Fibroblast of skin of left quadriceps (primary cell): ENCODE measurements around the gene SIK2.

Source experiments
- DNase-seq, 2 experiments: peaks; one replicate each; pipeline ENCODE4 v3.0.0-alpha.2; 2013; ENCODE audit warnings: low read depth in 2 of 2

The SIK2 gene

DNA sequence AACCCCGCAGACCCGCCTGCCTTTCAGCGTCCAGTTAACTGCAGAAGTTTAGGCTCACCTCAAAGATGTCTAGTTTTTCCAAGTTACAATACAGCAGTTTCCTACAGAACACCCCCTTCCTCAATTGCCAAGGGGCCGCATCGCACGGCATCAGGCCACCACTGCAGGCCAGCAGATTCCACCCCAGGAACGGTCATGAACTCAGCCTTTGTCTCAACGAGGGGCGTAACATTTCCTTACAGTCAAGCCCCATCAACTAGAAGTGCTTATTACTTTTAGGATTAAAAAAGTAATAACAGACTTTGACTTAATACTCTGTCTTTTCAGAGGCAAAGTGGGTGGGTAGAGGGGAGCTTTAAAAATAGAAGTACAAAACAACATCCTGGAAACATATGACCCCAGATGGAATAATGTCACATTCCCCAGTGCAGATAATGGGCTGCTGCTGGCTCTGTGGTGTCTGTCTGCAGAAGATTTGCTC, 127.6 kb downstream of the SIK2 start:
- no peak for DNase-seq

DNA sequence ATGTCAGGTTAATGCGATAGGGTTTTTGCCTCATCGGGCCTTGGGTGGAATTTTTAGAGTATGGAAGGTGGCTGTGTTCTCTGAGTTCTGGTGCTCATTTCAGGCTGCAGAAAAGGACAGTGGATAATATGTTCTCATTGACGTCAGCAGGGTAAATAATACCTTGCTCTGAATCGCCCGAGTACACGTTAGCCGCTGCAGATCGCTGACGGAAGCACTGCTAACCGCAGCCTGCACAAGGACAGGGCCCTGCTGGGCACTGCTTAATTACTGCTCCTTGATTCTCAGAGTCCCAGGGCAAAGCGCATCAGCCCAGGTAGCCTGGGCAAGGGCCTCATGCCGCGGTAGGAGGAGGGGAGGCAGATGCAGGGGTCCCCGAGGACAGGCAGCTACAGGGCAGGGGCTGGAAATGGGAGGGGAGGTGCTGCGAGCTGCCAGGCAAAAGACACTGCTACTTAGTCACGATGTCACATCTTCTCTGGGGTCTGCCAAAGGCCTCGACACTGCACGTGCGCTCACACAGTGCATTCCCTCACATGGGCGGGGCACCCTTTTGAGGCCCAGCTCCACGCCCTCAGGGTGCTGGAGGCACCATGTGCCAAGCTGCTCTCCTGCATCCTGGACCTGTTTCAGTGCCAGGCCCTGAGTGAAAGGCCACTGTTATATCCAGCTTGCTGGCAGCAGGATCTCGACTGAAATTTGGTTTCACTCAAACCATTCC, 128.8 kb downstream of the SIK2 start:
- DNase-seq = no peak

DNA sequence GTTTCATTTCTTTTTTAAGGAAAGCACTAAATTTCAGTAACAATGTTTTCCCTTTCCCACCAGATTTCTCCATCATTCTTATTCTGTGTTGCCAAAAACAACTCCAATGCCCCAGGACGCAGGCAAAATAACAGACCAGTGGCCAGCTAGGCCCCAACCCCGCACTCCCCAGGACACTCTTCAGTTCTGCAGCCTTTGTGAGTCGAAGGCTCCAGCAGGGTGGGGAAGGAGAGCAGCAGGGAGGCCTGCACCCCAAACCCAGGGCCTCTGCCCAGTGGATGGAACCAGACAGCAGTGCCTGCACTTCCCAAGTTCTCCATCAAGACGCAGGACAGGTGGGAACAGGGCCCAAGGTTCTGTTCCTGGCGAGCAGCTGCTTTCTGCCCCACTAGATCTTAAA, 129.6 kb downstream of the SIK2 start:
- no peak for DNase-seq

DNA sequence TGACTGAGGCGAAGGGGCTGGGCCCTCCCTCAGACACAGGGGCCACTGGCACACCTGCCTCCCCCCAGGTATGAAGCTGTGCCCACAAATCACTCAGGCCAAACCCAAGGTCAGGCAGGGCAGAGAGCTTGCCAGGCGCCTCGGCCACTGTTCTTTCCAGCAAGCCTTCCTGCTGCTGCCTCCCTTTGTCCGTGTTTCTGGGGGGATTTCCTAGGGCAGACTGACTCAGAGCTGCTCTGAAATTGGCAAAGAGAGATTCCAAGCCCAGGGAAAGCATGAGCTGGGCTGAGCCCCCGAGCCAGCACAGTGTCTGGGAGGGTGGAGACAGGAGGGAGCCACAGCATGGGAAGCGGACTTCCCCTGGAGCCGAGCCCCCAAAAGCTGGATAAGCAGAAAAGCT, 130.8 kb downstream of the SIK2 start:
- DNase-seq = peak in 1 of 2 experiments; percentile 45

DNA sequence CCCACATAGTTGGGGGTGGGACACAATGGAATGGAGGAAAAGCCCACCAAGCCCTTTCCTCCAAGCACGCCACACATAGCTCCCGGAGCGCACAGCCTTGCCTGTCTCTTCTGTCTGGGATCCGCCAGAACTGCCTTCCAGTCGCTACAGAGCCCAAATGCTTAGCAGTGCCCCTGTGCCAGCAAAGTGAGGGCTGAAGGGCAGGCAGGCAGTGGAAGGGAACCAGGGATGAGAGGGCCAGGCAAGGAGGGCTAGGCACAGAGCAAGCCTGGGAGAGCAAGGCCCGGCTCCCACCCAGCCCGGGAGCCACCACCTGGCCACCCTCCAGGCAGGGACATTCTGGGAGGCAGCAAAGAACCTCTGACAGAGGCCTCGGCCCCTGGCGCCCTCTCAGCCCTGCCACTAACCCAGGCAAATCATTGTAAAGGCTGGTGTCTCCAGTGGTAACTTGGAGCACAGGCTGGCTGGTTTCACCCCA, 131.4 kb downstream of the SIK2 start:
- no peak for DNase-seq

DNA sequence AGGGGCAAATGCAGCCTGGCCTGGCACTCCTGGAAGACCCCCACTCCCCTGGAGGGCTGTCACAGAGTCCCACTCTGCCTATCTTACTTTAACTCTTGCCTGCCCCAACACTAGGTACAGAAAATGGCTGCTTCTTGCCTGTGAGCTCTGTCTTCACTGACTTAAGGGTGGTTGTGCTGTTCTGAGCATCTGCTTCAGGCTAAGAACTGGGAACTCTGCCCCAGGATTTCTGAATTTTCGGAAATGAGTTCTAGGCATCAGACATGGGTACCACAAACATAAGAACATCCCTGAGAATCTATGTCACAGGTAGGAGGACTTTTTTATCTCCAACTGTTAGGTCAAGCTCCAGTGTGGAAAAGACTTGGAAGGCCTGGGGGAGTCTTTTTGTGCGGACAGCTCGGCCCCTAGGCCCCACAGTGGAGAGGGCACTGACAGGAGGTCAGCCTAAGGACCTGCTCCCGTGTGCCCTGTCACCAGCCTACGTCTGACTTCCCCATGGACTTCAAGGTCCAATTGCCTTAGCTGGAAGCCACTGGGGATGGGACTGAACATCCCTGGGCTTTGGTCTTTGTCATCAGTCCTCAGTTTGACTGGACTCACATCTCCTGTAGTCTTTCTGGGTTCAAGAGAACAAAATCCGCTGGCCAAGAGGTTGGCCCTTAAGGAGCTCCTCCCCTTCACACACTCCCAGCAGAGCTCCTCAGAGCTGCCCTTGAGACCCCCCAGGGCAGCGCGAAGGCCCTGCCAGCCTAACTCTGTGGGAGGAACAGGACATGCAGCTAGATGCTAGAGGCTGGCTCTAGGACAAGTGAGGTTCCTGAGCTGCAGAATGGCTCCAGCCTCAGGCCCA, 132.1 kb downstream of the SIK2 start:
- no peak for DNase-seq

DNA sequence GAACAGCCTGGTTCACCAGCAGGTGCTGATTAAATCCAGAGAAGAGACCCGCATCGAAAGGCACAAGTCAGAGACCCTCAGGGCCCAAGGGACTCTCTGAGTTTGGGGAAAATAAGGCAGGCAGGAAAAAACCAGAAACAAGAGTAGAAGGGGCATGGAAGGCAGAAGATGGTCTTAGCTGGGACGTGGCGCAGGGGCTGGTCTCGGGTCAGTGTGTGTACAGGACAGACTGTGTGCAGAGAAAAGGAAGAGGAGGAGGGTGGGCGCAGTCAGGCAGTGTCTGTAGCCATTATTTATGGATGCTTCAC, 132.7 kb downstream of the SIK2 start:
- DNase-seq = no peak

DNA sequence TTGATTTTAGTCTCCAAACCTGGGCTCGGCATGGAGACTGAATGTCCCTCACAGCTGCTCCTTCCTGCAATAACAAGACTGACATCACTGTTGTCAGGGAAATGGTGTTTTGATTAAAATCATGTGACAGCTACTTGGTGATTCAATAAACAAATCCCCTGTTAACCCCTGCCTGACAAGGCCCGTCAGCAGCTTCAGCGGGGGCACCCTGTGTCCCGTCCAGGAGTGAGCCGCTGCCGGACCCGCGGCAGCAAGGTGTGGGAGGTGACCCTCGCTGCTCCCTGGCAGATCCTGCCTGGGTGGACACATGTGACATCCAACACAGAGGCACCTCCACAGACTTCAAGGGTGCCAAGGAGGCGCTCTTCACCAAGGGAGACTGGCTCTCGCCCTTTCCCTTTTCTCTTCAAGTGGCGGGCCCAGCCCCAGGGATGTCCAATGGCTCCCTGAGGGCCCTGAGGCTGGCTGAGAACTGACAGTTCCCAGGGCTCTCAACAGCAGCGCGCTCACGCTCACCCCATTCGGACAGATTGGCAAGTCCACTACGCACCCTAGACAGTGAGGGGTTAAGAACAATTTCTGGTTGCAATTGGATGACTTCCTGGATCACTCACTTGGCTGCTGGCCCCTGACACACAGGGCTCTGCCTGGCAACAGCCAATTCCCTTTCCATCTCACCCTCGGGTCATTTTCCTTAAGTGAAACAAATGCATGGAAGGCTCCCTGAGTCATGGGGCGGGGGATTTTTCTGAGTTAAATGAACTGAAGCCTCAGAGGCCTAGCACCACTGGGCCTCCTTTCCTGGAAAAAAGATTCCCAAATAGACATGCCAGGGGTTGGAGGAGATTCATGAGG, 133.2 kb downstream of the SIK2 start:
- peak; percentile 85 to 88 for DNase-seq

DNA sequence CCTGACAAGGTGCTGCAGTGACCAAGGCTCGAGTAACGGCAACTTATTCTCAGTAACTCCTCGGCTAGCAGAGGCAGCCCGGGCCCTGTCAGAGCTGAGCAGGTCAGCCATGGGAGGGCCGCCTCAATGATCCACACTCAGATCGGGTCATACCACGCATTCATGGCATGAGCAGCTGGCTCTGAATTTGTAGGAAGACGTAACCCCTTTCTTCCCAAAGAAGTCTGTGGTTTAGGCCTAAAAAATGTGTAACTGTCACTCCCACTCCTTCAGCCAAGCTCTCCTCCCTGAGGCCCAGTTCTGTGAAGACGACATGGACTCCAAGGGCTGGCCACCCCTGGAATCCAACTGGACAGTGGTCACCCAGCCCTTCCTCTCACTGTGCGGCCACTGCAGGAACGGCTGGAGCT, 133.9 kb downstream of the SIK2 start:
- DNase-seq = no peak

DNA sequence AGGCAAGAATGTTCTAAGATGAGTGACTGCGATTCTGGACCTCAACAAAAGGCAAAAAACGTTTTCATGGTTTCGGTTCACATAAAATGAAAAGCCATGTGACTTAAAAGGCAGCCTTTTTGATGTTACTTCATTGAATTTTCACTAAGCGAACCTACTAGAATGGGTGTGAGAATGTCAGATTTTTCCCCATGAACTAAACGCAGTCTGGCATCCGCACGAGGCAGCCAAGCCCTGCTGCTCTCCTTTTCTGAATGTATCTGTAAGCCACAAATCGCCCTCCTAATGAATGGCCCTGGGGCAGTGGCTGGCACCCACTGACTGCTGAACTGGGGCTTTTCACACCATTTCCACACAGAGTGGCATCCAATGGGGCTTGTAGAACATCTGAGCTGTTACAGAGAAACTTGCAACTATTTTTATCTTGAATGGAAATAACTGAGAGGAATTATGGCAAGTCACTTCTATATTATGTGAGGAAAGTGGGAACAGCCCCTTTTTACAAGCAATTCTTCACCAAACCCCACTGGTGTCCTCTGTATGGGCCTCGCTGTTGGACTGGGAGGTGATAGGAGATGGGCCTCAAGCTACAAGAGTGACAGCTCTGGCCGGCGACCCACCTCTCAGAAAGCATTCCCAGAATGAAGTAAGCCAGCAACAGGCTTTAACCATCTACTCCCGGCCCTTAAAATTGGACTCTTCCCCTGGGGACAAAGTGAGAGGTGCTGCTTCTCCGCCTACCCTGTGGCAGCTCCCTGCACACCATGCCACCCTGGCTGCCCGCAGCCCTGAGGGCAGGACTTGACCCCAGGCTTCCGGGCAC, 134.6 kb downstream of the SIK2 start:
- no peak for DNase-seq

DNA sequence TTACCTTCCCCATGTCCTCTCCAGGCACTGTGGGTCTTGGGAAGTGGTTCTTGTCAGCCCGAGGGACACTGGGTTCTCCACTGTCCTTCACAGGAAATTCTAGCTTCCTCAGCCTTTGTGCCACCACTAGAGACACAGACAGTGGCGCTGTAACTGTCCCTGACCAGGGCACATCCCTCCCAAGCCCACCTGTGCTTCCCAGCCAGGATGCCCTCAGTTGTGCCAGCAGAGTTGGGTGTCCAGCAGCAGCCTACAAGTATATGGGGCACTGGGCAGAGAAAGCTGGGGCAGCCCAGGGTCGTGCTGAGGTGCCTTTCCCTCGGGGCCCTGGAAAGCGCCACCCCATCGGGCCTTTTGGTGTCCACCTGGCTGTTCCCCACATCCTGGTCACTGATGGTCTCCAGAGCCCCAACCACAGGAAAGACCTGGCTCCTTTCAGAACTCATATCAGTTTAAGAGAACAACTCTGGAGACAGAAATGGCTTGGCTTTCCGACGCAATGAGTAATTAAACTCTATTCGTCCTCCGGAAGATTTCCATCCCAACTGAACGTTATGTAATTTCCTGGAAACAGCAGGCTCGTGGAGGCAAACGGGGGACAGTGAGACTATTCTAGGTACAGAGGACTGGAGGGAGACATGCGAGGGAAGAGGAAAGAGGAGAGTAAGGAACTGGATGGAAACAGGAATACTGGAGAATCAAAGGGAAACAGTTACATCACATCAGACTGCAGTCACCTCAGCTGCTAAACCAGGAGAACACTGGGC, 135.4 kb downstream of the SIK2 start:
- no peak for DNase-seq

DNA sequence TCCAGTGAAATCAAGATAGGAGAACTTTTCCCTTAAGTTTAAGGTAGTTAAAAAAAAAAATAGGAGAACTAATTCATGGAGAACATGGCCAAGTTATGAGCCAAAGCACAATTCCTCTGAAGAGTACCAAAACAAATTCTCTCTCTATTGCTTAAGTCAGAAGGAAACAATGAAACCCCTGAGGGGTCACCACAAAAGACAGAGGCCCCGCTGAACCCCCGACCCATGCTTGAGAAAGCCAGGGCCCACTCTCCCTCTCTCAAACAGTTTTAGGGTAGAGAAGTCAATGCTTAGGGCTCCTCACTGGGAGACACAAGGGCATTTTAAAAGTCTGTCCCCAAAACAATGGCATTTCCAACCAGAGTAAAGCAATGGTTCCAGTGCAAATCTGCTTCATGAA, 137.1 kb downstream of the SIK2 start:
- no peak for DNase-seq

DNA sequence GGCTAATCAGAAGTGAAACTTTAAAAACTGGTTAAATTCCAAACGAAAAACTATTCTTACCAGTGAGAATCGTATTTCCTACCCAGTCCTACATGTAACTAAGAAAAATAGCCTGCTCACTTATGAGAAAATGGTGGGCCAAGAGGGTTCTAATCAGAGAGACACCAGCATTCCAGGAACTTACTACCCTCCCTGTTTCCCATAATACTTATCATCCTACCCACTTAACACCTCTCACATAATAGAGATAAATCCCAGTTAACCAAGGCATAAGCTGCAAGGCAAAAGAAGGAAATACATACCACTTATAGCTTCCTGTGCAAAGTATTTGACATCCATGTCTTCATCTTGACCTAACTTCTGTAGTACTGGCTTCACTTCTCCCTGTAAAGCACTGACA, 139.5 kb downstream of the SIK2 start:
- no peak for DNase-seq

DNA sequence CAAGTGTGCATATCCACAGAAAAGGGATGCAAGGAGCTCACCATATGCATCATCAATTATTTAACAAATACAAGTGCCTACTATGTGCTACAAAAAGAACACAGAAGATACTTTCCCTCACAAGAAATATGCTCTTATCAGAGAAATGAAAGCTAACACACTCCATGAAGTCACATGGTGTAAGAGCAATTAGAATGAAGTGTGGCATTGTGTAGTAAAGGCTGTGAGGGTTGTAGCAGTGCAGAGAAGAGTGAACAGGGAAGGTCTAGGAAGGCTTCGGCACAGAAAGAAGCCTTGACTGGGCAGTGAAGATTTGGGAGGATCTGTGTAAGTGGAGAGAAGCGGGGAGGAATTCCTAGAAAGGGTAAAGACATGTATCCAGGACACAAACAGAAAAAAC, 141.5 kb downstream of the SIK2 start:
- no peak for DNase-seq

DNA sequence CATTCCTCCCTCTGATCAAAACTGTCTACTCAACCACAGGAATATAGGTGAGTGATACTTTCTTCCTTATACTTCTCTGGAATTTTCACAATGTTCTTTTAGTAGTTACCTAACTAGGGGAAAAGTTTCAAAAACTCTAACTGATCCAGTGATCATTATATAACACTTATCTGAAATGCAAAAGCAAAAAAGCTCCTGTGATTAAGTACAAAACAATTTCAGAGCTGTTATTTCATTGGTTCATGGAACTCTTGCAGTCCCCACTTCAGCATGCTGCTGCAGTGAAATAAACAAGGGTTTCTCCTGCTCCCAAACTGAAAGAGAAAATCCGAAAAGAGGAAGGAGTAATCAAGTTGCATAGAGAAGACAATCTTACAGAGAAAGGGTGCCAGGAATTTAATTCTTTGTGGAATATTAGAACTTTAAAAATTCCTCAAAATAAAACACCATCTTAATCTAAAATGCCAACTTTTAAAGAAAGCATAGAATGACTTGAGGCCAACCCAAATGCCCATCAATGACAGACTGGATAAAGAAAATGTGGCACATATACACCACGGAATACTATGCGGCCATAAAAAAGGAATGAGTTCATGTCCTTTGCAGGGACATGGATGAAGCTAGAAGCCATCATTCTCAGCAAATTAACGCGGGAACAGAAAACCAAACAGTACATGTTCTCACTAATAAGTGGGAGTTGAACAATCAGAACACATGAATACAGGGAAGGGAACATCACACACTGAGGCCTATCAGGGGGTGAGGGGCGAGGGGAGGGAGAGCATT, 143.7 kb downstream of the SIK2 start:
- DNase-seq = peak; percentile 17 to 33

DNA sequence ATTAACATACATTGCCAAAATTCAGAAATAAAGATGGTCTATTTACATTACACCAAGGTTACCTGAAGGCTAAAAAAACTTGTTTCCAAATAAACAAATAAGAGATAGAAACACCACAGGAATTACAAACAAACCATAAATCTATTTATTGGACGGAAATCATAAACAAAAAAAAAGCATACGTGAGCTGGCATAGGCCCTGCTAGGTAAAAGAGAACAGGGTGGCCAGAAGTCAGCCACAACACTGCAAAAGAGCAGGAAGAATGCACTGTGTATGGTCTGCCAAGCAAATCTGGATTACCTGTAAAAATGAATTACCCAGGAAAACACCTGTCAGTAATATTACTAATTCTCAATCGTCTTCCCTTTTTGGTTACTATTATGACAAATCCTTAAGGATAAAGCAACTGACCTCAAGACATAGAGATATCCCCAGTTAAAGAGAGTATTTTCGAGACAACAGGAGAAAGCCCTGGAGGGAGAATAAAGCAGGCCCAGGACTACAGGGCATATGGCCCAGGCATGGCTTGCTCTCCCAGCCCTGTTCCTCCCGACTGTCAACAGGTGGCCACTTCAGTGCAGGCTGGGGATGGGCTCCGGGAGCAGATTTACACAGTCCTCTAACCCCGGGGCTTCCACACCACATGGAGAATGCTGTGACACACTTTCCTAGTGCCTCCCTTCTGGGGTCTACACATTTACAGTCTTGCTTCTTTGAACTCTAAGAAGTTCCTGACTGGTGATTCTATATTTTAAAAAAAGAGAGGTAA, 146.0 kb downstream of the SIK2 start:
- DNase-seq = no peak

DNA sequence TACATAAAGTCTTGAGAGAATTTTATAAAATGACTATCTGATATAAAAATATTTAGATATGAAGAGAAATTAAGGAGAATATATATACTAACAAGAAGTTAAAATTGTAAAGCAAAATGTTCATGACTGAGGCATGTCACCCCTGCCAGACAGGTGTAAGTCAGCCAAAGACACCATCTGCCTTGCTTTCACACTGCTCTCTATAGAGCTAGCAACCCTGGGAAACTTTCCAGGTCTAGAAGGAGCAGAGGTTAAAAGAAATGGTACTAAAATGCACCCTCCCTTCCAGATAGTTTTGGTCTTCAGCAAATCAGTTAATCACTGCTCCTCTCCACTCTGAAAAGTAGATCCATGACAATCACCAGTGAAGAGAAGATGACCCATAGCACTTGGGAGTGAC, 147.4 kb downstream of the SIK2 start:
- no peak for DNase-seq

DNA sequence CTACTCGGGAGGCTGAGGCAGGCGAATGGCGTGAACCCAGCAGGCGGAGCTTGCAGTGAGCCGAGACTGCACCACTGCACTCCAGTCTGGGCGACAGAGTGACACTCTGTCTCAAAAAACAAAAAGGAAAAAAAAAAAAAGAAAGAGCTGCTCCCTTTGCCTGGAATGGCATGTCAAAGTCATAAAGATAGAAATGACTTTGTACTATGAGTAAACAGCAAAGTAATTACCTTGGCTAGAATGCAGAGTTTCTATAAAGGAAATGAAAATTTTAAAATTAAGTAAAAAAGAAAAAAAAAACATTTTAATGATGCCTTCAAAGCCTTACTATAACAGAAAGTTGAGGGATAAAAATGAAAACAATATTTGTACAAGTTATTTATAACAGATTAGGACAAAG, 153.8 kb downstream of the SIK2 start:
- DNase-seq = no peak

DNA sequence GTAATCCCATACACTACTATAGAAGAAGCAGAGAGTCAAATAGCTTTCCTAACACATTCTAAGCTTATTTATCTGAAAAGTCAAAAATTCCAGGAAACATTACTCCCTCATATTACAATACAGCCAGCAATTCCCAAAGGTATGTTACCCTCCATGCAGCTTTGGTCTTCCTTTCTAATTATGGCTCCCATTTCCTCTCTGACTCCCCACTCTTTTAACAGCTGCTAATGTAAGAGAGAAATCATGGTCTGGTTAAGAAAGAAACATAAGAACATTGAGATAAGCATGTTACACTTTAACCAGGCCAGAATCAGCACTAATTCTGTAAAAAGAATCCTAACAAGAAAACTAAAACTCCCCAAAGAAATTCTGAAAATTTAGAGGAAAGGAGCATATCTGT, 157.1 kb downstream of the SIK2 start:
- DNase-seq = no peak
